IPS DF 6.9 (cell line): Measurements from ENCODE around the gene YBX1.

Experiments used
- DNase-seq: peaks from one replicate; pipeline ENCODE4 v3.0.0-alpha.2; 2013; ENCODE audit warnings: low read depth, low spot score
- H3K27ac ChIP-seq: one replicate; pipeline ENCODE4 v1.5.1; 2013; ENCODE audit warnings: low read length, control low read depth
- H3K27me3 ChIP-seq: 2 replicates; pipeline ENCODE4 v1.6.1; 2013; ENCODE audit warnings: mild to moderate bottlenecking, low read length; ENCODE audit not compliant: control insufficient read depth, insufficient read depth
- H3K36me3 ChIP-seq: 2 replicates; pipeline ENCODE4 v1.6.1; 2013; ENCODE audit warnings: low read length; ENCODE audit not compliant: control insufficient read depth, insufficient read depth
- H3K4me1 ChIP-seq: 2 replicates; pipeline ENCODE4 v1.6.1; 2013; ENCODE audit warnings: low read length; ENCODE audit not compliant: control insufficient read depth, insufficient read depth
- H3K4me3 ChIP-seq: 2 replicates; pipeline ENCODE4 v1.5.1; 2013; ENCODE audit warnings: mild to moderate bottlenecking, low read length
- H3K9me3 ChIP-seq: 2 replicates; pipeline ENCODE4 v1.6.1; 2013; ENCODE audit warnings: low read length, inconsistent platforms; ENCODE audit not compliant: control insufficient read depth, insufficient read depth
- whole genome bisulfite sequencing: extraction: QIAGEN DNeasy Blood & Tissue Kit; methylation state at CpG from one replicate; pipeline ENCODE4 v1.1.7; 2013; ENCODE audit warnings: mixed read lengths, missing lambda C conversion rate; ENCODE audit not compliant: insufficient read length, insufficient coverage; 5-methylcytosine and 5-hydroxymethylcytosine counted together

Gene YBX1

DNA sequence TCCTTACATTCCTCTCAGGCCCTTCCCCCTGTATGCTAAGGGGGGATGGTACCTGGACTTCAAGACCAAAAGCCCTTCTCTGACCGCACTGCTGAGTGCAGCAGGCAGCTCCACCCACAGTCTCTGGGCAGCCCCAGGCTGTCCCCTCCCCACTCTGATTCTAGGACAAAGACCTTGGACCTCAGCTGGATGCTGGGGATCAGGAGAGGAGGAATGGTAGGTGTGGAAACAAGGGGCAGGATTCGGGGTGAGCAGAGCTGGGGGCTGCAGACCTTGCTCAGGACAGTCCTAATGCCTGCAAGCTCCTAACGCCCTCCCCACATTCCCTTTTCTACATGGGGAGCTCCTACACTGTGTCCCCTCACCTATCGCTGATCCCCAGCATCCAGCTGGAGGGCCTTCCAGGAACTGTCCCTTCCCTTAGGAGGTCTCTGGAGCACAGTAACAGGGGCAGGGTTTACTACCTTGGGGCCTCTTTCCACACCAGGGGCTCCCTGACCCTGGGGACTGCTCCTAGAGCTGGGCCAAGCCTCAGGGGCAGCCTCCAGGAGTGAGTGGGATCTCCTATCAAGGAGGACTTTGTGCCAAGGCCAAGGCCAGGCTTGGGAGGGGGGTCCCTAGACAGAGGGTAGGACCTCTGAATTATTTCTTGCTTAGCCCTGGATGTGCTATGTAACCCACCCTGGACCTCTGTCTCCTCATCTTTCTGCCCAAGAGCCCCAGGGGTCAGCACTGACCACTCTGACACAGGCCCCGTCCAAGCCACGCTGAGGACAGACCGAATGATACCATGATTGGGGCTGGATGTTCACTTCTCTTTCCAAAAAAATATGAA lies 52.2 kb downstream of the YBX1 start:
- no peaks in the 10 kb centered on the region for H3K9me3 ChIP-seq
- WGBS, result no CpG with 5 or more reads among the region's 7 CpGs
- no peak for DNase-seq
- H3K4me1 ChIP-seq, result peaks cover 6% of the 10 kb centered on the region
- no peak overlapping the region for H3K4me3 ChIP-seq
- no peaks in the 10 kb centered on the region for H3K36me3 ChIP-seq
- no peaks in the 10 kb centered on the region for H3K27me3 ChIP-seq
- no peak overlapping the region for H3K27ac ChIP-seq

DNA sequence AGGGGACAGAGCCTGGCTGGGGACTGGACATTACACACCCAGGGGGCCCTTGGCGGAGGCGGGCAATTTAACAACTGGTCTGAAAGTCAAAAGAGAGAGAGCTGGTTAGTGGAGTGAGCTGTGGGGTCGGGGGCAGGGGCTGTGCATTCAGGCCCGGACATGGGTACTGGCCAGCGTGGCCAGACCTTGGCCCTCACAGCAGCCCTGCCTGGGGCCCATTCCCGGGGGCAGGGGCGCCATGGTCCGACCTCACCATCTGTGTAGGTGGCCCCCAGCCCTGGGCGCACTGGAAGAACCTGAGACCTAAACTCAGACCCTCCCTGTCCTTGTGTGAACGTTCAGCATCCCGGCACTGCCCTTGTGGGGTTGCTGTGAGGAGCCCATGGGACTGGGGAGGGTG lies 52.8 kb downstream of the YBX1 start:
- Histone ChIP-seq H3K27ac (no peak overlapping the region), H3K4me3 (no peak overlapping the region), H3K27me3 (no peaks in the 10 kb centered on the region), H3K4me1 (peaks cover 8% of the 10 kb centered on the region), H3K9me3 (no peaks in the 10 kb centered on the region), H3K36me3 (no peaks in the 10 kb centered on the region)
- no peak for DNase-seq
- no CpG with 5 or more reads among the region's 11 CpGs for WGBS

DNA sequence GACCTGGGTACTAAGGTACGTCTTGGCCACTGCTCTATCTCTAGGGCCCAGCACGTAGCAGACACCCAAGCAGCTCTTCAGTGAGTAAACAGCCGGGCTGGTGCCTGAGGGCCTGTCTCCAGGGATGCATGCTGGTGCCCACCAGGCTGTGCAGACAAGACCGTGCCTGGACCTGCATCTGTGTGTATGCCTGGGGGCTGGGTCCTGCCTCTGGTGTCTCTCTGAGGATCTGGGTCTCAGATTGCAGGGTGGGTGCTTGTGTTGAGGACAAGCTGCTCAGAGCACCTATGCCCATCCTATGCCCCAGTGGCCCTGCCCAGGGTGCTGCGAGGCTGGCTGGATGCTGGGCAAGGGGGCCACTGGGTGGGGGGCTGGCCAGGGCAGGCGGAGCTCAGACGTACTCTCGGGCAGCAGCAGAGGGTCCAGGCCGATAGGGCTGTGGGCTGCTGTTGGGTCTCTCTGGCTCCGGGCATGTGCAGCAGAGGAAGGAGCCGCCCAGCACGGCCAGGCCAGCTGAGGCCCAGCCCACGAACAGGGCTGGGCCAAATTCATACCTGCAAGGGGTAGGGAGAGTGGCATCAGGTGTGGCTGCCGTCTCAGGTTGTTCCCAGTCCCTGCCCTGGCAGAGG lies 53.4 kb downstream of the YBX1 start:
- H3K27ac ChIP-seq, result no peak overlapping the region
- no peak for DNase-seq
- no CpG with 5 or more reads among the region's 14 CpGs for WGBS

GRCh38 chr1:42736152-42736551 lies 53.9 kb downstream of the YBX1 start:
- Histone ChIP-seq H3K27me3 (no peaks in the 10 kb centered on the region), H3K4me1 (peaks cover 15% of the 10 kb centered on the region), H3K9me3 (no peaks in the 10 kb centered on the region), H3K4me3 (no peak overlapping the region), H3K27ac (no peak overlapping the region), H3K36me3 (no peaks in the 10 kb centered on the region)
- no peak for DNase-seq
- WGBS, result no CpG with 5 or more reads among the region's 4 CpGs

More for the DNA sequence above, 53.4 kb downstream of the YBX1 start:
- Histone ChIP-seq H3K9me3 (no peaks in the 10 kb centered on the region), H3K27me3 (no peaks in the 10 kb centered on the region), H3K4me3 (no peak overlapping the region), H3K4me1 (peaks cover 10% of the 10 kb centered on the region), H3K36me3 (no peaks in the 10 kb centered on the region)

GRCh38 chr1:42736571-42737200 lies 54.5 kb downstream of the YBX1 start:
- Histone ChIP-seq H3K4me1 (peaks cover 19% of the 10 kb centered on the region), H3K4me3 (no peak overlapping the region), H3K9me3 (no peaks in the 10 kb centered on the region), H3K27ac (no peak overlapping the region), H3K36me3 (no peaks in the 10 kb centered on the region), H3K27me3 (no peaks in the 10 kb centered on the region)
- WGBS, result no CpG with 5 or more reads among the region's 8 CpGs
- no peak for DNase-seq

- no CpG with 5 or more reads among the region's 5 CpGs for WGBS
- no peak for DNase-seq
- no peaks in the 10 kb centered on the region for H3K9me3 ChIP-seq
- H3K36me3 ChIP-seq, result no peaks in the 10 kb centered on the region
- H3K4me3 ChIP-seq, result no peak overlapping the region
- no peak overlapping the region for H3K27ac ChIP-seq
- no peaks in the 10 kb centered on the region for H3K27me3 ChIP-seq
- peaks cover 22% of the 10 kb centered on the region for H3K4me1 ChIP-seq
These were observed 55.0 kb downstream of the YBX1 start for GRCh38 chr1:42737257-42737656.

GRCh38 chr1:42737986-42738677 lies 55.9 kb downstream of the YBX1 start:
- no peaks in the 10 kb centered on the region for H3K9me3 ChIP-seq
- no peak overlapping the region for H3K27ac ChIP-seq
- DNase-seq, result no peak
- no peaks in the 10 kb centered on the region for H3K27me3 ChIP-seq
- H3K4me1 ChIP-seq, result peaks cover 22% of the 10 kb centered on the region
- no CpG with 5 or more reads among the region's 21 CpGs for WGBS
- H3K36me3 ChIP-seq, result no peaks in the 10 kb centered on the region
- H3K4me3 ChIP-seq, result no peak overlapping the region

- Histone ChIP-seq H3K27me3 (no peaks in the 10 kb centered on the region), H3K36me3 (no peaks in the 10 kb centered on the region), H3K9me3 (no peaks in the 10 kb centered on the region), H3K4me3 (no peak overlapping the region), H3K27ac (no peak overlapping the region), H3K4me1 (peaks cover 22% of the 10 kb centered on the region)
- WGBS, result no CpG with 5 or more reads among the region's 8 CpGs
- DNase-seq, result no peak
These were observed 56.5 kb downstream of the YBX1 start for GRCh38 chr1:42738678-42739226.

DNA sequence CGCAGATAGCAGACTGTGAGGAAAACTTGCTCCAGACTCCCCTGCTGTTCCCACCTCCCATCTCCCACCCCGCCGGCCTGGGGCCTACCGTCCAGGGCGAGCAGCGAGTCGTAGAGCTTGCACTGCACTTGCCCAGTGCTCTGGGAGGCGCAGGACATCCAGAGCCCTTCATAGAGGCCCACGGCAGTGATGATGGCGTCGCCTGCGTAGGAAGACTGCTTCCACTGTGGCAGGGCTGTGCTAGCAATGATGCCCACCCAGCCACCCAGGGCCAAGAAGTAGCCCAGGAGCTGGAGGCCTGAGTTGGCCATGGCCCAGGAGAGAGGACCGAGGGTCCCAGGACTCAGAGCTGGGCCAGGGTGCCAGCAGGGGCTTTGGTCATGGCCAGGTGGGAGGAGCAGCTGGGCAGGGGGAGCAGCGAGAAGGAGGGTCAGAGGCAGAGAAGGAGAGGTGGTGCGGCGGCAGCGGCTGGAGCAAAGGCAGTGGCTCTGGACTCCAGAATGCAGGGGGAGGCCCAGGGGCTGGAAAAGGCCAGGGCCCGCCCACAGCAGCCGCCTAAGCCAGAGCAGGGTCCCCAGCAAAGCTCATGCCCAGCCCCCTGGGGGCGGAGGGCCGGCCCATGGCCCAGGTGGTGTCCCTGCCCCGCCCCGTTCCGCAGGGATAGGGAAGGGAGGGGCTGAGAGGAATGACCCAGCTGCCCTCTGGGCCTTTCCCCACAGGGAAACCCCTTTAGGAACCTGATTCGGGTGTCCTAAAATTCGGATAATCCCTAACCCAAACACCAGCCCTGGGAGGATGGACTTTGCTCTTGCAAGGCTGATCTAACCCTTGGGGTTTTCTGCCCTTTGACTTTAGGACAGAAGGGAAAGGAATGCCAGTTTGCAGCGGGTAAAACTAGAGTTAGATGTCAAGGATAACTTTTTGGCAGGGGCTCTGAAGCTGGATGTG lies 57.8 kb downstream of the YBX1 start, which contains the start of gene CLDN19:
Gene CLDN19, minus strand, starts transcription at position 484 of the 948 bp plus-strand sequence. Its CDS starts 173 bp downstream, at position 311.
- WGBS, result no CpG with 5 or more reads among the region's 27 CpGs
- Histone ChIP-seq H3K4me3 (no peak within 1 kb of the TSS; the same call in 1 of the 2 replicates), H3K27ac (no peak within 1 kb of the TSS)

More for the DNA sequence above, 57.8 kb downstream of the YBX1 start, which contains the start of gene CLDN19:
- Histone ChIP-seq H3K36me3 (no peaks in the 10 kb centered on the region), H3K9me3 (no peaks in the 10 kb centered on the region), H3K27me3 (no peaks in the 10 kb centered on the region), H3K4me1 (peaks cover 22% of the 10 kb centered on the region)
- DNase-seq, result no peak
